Neural progenitor cell (in vitro differentiated cells): Measurements from ENCODE around the gene PMPCA. TPM values are rescaled to one million over a fixed set of nuclear protein-coding genes. Genes with fewer than 3 reads are reported as not detected.
A peak's percentile ranks its signal among the peaks of the same experiment; 100 is the strongest.

ENCODE experiments used
- DNase-seq: peaks from one replicate; pipeline ENCODE4 v3.0.0-alpha.2; 2016; ENCODE audit warnings: low spot score
- H2AFZ ChIP-seq: fragments of 200-600 bp; sonication (generic); replicated peaks from 2 replicates; pipeline ENCODE4 v1.6.1; 2016; ENCODE audit warnings: antibody characterized with exemption
- H3F3A ChIP-seq: fragments of 200-600 bp; sonication (generic); 2 replicates; pipeline ENCODE4 v1.6.1; 2016; ENCODE audit warnings: antibody characterized with exemption, low read depth
- H3K27ac ChIP-seq: fragments of 200-600 bp; sonication (generic); 2 replicates; pipeline ENCODE4 v1.5.1; 2016; ENCODE audit warnings: mild to moderate bottlenecking
- H3K27me3 ChIP-seq: fragments of 200-600 bp; sonication (generic); 2 replicates; pipeline ENCODE4 v1.6.1; 2016; ENCODE audit warnings: mild to moderate bottlenecking, moderate library complexity
- H3K36me3 ChIP-seq: fragments of 200-600 bp; sonication (generic); 2 replicates; pipeline ENCODE4 v1.5.1; 2016
- H3K4me1 ChIP-seq: fragments of 200-600 bp; sonication (generic); 2 replicates; pipeline ENCODE4 v1.6.1; 2016; ENCODE audit warnings: mixed run types
- H3K4me2 ChIP-seq: fragments of 200-600 bp; sonication (generic); 2 replicates; pipeline ENCODE4 v1.6.1; 2016
- H3K4me3 ChIP-seq: fragments of 200-600 bp; sonication (generic); 2 replicates; pipeline ENCODE4 v1.5.1; 2016
- H3K79me2 ChIP-seq: fragments of 200-600 bp; sonication (generic); 2 replicates; pipeline ENCODE4 v1.6.1; 2016; ENCODE audit warnings: low read depth
- H3K9ac ChIP-seq: fragments of 200-600 bp; sonication (generic); 2 replicates; pipeline ENCODE4 v1.6.1; 2016
- H3K9me3 ChIP-seq: fragments of 200-600 bp; sonication (generic); 2 replicates; pipeline ENCODE4 v1.5.1; 2016; ENCODE audit warnings: low read depth
- H4K20me1 ChIP-seq: fragments of 200-600 bp; sonication (generic); 2 replicates; pipeline ENCODE4 v1.6.1; 2016; ENCODE audit warnings: low read depth
- H3K27ac Mint-ChIP-seq: 3 replicates; pipeline ENCODE4 v1.8.0; 2021; ENCODE audit warnings: mixed read lengths
- H3K27me3 Mint-ChIP-seq: 2 replicates; pipeline ENCODE4 v1.8.0; 2022; ENCODE audit warnings: low read depth, mild to moderate bottlenecking, inconsistent platforms, moderate library complexity, mixed read lengths; ENCODE audit not compliant: insufficient read depth
- H3K36me3 Mint-ChIP-seq: 3 replicates; pipeline ENCODE4 v1.8.0; 2021; ENCODE audit warnings: mixed read lengths
- H3K4me1 Mint-ChIP-seq: 3 replicates; pipeline ENCODE4 v1.8.0; 2021; ENCODE audit warnings: mixed read lengths
- H3K4me3 Mint-ChIP-seq: 3 replicates; pipeline ENCODE4 v1.8.0; 2021; ENCODE audit warnings: mild to moderate bottlenecking, moderate library complexity, mixed read lengths
- H3K9me3 Mint-ChIP-seq: 3 replicates; pipeline ENCODE4 v1.8.0; 2020; ENCODE audit warnings: mixed read lengths
- EZH2 ChIP-seq: fragments of 200-600 bp; sonication (generic); IDR thresholded peaks from 2 replicates; pipeline ENCODE4 v1.6.1; 2017; ENCODE audit warnings: antibody characterized with exemption, mild to moderate bottlenecking, moderate library complexity
- EZH2phosphoT487 ChIP-seq: fragments of 200-600 bp; sonication (generic); IDR thresholded peaks from 2 replicates; pipeline ENCODE4 v1.6.1; 2017; ENCODE audit warnings: antibody characterized with exemption
- total RNA-seq: library from RNA; depleted of rRNA; stranded (reverse); fragments of >200 nt; gene quantifications from 2 replicates; pipeline ENCODE4 v1.2.3, GENCODE V29; 2015; ENCODE audit warnings: low replicate concordance
- TF ChIP-seq, protein P1 (sequence below): fragments of 200-600 bp; sonication (generic); IDR thresholded peaks from 2 replicates; pipeline ENCODE4 v1.5.1; 2017; ENCODE audit warnings: antibody characterized with exemption, mild to moderate bottlenecking

PMPCA gene
- total RNA-seq, 1 donor from 2014 or later, result 51.3 TPM

DNA sequence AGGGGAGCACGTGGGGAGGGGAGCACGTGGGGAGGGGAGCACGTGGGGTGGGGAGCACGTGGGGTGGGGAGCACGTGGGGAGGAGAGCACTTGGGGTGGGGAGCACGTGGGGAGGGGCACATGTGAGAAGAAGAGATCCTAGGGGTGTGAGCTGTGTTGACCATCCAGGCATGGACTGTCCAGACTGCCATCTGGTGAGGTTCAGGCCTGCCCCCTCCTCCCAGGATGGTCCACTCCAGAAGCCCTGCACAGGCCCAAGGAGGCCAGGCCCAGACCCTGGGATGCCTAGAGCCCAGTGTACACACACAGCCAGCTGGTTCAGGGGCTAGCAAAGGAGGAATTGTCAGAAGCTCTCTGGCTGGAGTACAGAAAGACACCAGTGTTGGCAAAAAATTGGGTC lies 12.8 kb upstream of the PMPCA start:
- Histone ChIP-seq H3K79me2 (peaks cover 24% of the 10 kb centered on the region), H3K4me1 (no peaks in the 10 kb centered on the region), H3K36me3 (no peaks in the 10 kb centered on the region), H3K4me2 (no peak overlapping the region), H2AFZ (no peak overlapping the region), H3K9me3 (no peaks in the 10 kb centered on the region), H3K27me3 (no peaks in the 10 kb centered on the region), H3K27ac (no peak overlapping the region), H4K20me1 (peaks cover 20% of the 10 kb centered on the region), H3F3A (peaks cover 18% of the 10 kb centered on the region), H3K9ac (no peak overlapping the region), H3K4me3 (no peak overlapping the region)
- Mint-ChIP-seq H3K27ac (no peak overlapping the region), H3K27me3 (peaks cover 4% of the 10 kb centered on the region), H3K4me3 (no peak overlapping the region), H3K9me3 (no peaks in the 10 kb centered on the region), H3K4me1 (peaks cover 14% of the 10 kb centered on the region), H3K36me3 (peaks cover 14% of the 10 kb centered on the region)
- TF ChIP-seq, protein P1, sequence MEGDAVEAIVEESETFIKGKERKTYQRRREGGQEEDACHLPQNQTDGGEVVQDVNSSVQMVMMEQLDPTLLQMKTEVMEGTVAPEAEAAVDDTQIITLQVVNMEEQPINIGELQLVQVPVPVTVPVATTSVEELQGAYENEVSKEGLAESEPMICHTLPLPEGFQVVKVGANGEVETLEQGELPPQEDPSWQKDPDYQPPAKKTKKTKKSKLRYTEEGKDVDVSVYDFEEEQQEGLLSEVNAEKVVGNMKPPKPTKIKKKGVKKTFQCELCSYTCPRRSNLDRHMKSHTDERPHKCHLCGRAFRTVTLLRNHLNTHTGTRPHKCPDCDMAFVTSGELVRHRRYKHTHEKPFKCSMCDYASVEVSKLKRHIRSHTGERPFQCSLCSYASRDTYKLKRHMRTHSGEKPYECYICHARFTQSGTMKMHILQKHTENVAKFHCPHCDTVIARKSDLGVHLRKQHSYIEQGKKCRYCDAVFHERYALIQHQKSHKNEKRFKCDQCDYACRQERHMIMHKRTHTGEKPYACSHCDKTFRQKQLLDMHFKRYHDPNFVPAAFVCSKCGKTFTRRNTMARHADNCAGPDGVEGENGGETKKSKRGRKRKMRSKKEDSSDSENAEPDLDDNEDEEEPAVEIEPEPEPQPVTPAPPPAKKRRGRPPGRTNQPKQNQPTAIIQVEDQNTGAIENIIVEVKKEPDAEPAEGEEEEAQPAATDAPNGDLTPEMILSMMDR, result no peak
- TF ChIP-seq EZH2phosphoT487 (no peak), EZH2 (no peak)
- DNase-seq, result no peak

DNA sequence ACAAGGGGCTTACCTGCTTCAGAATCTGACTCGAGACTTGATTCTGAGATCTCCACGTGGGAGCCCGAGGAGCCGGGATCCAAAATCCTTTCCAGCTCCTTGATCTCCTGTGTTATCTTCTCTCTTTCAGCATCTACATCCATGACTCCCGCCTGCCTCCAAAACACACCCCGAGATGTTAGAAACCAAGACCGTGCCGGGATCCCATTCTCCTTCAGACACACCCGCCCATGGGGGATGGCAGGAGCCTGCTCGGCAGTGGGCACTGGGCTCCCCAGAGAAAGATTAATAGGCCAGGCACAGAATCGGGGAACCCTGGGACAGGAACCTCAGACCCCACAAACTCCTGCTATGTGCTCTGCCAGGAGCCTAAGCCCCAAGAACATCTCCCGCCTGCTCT lies 12.2 kb upstream of the PMPCA start:
- H3K27me3 Mint-ChIP-seq, result peaks cover 4% of the 10 kb centered on the region
- Histone ChIP-seq H3K9ac (no peak overlapping the region), H3K79me2 (peaks cover 24% of the 10 kb centered on the region), H2AFZ (no peak overlapping the region), H3K4me3 (peak overlapping the region; percentile 99), H3K27me3 (no peaks in the 10 kb centered on the region), H3K4me2 (no peak overlapping the region), H3K27ac (no peak overlapping the region), H4K20me1 (peaks cover 20% of the 10 kb centered on the region), H3K4me1 (no peaks in the 10 kb centered on the region), H3K36me3 (no peaks in the 10 kb centered on the region), H3K9me3 (no peaks in the 10 kb centered on the region), H3F3A (peaks cover 18% of the 10 kb centered on the region)
- no peaks in the 10 kb centered on the region for H3K9me3 Mint-ChIP-seq
- peaks cover 15% of the 10 kb centered on the region for H3K36me3 Mint-ChIP-seq
- no peak for DNase-seq
- H3K27ac Mint-ChIP-seq, result no peak overlapping the region
- no peak for TF ChIP-seq EZH2phosphoT487
- no peak for TF ChIP-seq EZH2
- TF ChIP-seq, protein P1, result no peak
- peak overlapping the region; percentile 92 for H3K4me3 Mint-ChIP-seq
- peaks cover 14% of the 10 kb centered on the region for H3K4me1 Mint-ChIP-seq

DNA sequence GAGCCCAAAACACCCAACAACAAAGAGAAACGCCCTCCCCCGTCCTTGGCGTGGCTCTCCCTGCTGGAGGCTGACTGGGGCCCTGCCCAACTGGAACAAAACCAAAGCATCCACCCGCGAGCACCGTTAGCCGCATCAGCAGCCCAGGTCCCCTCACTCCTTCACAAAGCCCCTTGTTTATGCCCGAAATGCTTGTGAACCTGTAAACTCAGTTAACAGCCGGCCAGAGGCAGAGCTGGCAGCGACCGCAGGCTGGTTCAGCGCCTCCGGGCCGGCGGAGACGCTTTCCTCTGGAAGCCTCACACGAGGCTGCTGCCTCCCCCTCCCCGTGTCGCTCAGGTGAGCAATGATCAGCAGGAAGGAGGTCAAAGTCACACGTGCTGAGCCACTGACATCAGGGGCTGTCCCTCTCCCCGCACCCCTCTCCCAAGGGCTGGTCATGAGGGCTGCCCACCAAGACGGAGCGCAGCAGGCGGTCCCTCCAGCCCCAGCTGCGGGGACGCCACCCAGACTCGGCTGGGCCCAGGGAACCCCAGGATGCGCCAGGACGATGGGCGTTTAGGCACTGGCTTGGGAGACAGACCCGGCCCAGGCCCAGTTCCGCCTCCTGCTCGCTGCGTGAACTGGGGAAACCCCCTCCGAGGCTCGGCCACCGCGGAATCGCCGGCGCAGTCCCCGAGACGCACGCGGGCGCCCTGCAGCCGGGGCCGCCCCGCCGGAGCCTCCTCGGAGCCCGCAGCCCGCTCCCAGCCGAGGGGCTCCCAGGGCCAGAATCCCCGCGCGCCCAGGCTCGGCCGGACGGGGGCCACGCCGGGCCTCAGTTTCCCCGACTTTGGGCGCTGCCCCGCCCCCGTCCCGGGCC lies 11.1 kb upstream of the PMPCA start:
- H3K27ac Mint-ChIP-seq, result peak overlapping the region; percentile 39
- Histone ChIP-seq H3K79me2 (peaks cover 24% of the 10 kb centered on the region), H3K4me3 (peak overlapping the region; percentile 99), H4K20me1 (peaks cover 20% of the 10 kb centered on the region), H3K27me3 (no peaks in the 10 kb centered on the region), H3K4me1 (no peaks in the 10 kb centered on the region), H3K9me3 (no peaks in the 10 kb centered on the region), H2AFZ (no peak overlapping the region), H3K4me2 (peak overlapping the region; percentile 85), H3F3A (peaks cover 18% of the 10 kb centered on the region), H3K36me3 (no peaks in the 10 kb centered on the region), H3K9ac (peak overlapping the region; percentile 84), H3K27ac (no peak overlapping the region)
- peak overlapping the region; percentile 92 for H3K4me3 Mint-ChIP-seq
- H3K9me3 Mint-ChIP-seq, result no peaks in the 10 kb centered on the region
- TF ChIP-seq EZH2phosphoT487 (no peak), EZH2 (no peak)
- TF ChIP-seq, protein P1, result no peak
- H3K27me3 Mint-ChIP-seq, result peaks cover 4% of the 10 kb centered on the region
- H3K36me3 Mint-ChIP-seq, result peaks cover 16% of the 10 kb centered on the region
- H3K4me1 Mint-ChIP-seq, result peaks cover 14% of the 10 kb centered on the region
- DNase-seq, result peak; percentile 48
